ENCODE results near the gene TRIM31. TPM values are rescaled to one million over a fixed set of nuclear protein-coding genes. Genes with fewer than 3 reads are reported as not detected.

TRIM31 gene
- total and polyA plus RNA-seq, 2 donors (not counting 3 experiments of a cell fraction or from before 2014, with no cell fraction given) = not detected

GRCh38 chr6:30103872-30104179, 9.1 kb downstream of the TRIM31 start:
- Histone ChIP-seq H4K20me1 (replicated peaks; ENCODE audit: control insufficient read depth, extremely low read depth, insufficient read depth, low read length) (no peaks in the 10 kb centered on the region), H3K4me2 (ENCODE audit: insufficient read depth, low read length) (peak overlapping the region; percentile 71), H3K4me3 (replicated peaks in 1 of 3; ENCODE audit: insufficient read depth in 1 of 3, low read depth in 1 of 3, low read length in 3 of 3) (peak overlapping the region in 1 of 3 experiments; percentile 34), H2AFZ (ENCODE audit: low read depth, low read length) (peak overlapping the region; percentile 73), H3K9ac (replicated peaks; ENCODE audit: extremely low read depth, insufficient read depth, low read length) (no peak overlapping the region), H3K9me1 (replicated peaks; ENCODE audit: control insufficient read depth, extremely low read depth, insufficient read depth, low read length) (no peaks in the 10 kb centered on the region), H3K4me1 (ENCODE audit: control insufficient read depth, extremely low read depth, insufficient read depth, low read length) (peaks cover 17% of the 10 kb centered on the region), H3K36me3 (ENCODE audit: control insufficient read depth in 2 of 2, extremely low read depth in 1 of 2, insufficient read depth in 2 of 2, low read length in 2 of 2) (no peaks in the 10 kb centered on the region), H3K27ac (ENCODE audit: insufficient read depth, low read depth, low read length) (no peak overlapping the region), H3K79me2 (ENCODE audit: control insufficient read depth, insufficient read depth, low read length) (no peaks in the 10 kb centered on the region), H3K9me3 (replicated peaks; ENCODE audit: control insufficient read depth, insufficient read depth, low read length) (no peaks in the 10 kb centered on the region), H3K27me3 (ENCODE audit: control insufficient read depth in 2 of 2, insufficient read depth in 2 of 2, low read length in 2 of 2) (peaks cover 48 to 52% of the 10 kb centered on the region in 2 experiments)
- ChIA-PET CTCF (interaction anchor here (0.5 to 5.6 kb wide), 24 partner anchors 8 to 1296 kb away, joined by 3 to 311 read pairs (median 5); partner anchors contain the start of genes POLR1H, PPP1R11, TRIM31 and TRIM39), POLR2A (no interaction called here)
- BruUV-seq (replicated peaks) = no TSS peak
- FAIRE-seq (no peak), DNase-seq (ENCODE audit: low read depth, low spot score) (no peak)
- intact Hi-C loops (cut with micrococcal nuclease) (loop anchor here (1.0 to 2.0 kb wide), 4 partner anchors 27 to 109 kb away; partner anchors contain the start of genes PPP1R11 and TRIM26), dilution Hi-C loops (cut with MboI; ENCODE audit: extremely low pct_ligation_motif_present, low sequenced_read_pairs) (no loop called here)
- TF ChIP-seq CTCF (IDR thresholded peaks at IDR 0.05; ENCODE audit: extremely low read depth in 1 of 2, insufficient read depth in 1 of 2, low read depth in 1 of 2, low read length in 2 of 2) (no peak), MYC (IDR thresholded peaks at IDR 0.05; ENCODE audit: low read depth, low read length) (no peak), EZH2 (IDR thresholded peaks at IDR 0.05; ENCODE audit: borderline replicate concordance, low read depth, low read length, severe bottlenecking) (no peak), POLR2A (IDR thresholded peaks at IDR 0.05; ENCODE audit: low read depth, low read length) (no peak), MAX (IDR thresholded peaks at IDR 0.05; ENCODE audit: insufficient read depth, insufficient read length) (no peak), JUN (IDR thresholded peaks at IDR 0.05; ENCODE audit: borderline replicate concordance, insufficient read depth, insufficient read length, low read depth) (no peak), FOS (IDR thresholded peaks at IDR 0.05; ENCODE audit: borderline replicate concordance, insufficient read depth, low read length) (no peak), GATA2 (IDR thresholded peaks at IDR 0.05; ENCODE audit: insufficient read depth, insufficient read length, low read depth, low read length) (no peak), POLR2AphosphoS5 (IDR thresholded peaks at IDR 0.05; ENCODE audit: insufficient read depth, low read depth, low read length) (no peak)

Measured in endothelial cell of umbilical vein (primary cell).